Amniotic epithelial cell (primary cell): ENCODE data around the gene EFNA5.

Experiments
- DNase-seq: peaks from one replicate; pipeline ENCODE4 v3.0.0-alpha.2; 2010; ENCODE audit warnings: low read depth

Gene EFNA5

DNA sequence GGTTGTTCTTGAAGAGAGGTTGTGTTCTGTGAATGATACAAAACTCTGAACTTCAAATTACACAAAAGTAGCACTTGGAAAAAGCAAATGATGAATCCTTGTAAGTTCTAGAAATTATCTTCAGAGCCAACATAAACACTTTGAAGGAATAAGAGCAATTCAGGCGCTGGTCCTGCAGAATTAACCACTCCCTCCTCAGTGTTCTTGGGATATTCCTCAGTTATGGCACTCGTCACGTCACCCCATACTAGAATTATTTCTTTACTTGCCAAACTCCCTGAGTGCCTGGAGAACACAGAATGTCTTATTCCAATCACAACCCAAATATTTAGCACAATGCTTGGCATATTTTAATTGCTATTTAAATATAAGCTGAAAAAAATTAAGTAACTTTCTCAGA, 126.3 kb downstream of the EFNA5 start:
- DNase-seq = no peak

DNA sequence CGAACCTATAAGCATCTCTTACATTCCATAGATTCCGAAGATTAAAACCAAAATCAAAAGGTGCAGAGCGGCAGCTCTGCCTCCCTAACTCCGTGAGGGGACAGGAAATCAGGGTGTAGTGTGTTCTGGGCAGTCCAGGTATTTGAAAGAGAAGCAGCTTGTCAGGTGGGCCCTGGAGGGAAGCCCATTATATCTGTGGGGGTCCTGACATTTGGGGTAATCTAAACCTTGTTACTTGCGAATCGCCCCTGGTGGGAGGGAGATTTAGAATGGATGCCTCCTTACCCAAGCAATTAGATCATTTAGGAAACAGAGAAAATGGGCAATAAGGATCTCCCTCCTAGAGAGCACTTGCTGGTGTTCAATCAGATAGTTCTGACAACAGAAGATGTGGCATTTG, 126.9 kb downstream of the EFNA5 start:
- DNase-seq = no peak

- DNase-seq = peak; percentile 98
Measured at GRCh38 chr5:107542831-107543231, 127.9 kb downstream of the EFNA5 start.

- peak; percentile 99 for DNase-seq
Measured at GRCh38 chr5:107542428-107542827, 128.3 kb downstream of the EFNA5 start.

GRCh38 chr5:107541400-107541799, 129.3 kb downstream of the EFNA5 start:
- DNase-seq = no peak

DNA sequence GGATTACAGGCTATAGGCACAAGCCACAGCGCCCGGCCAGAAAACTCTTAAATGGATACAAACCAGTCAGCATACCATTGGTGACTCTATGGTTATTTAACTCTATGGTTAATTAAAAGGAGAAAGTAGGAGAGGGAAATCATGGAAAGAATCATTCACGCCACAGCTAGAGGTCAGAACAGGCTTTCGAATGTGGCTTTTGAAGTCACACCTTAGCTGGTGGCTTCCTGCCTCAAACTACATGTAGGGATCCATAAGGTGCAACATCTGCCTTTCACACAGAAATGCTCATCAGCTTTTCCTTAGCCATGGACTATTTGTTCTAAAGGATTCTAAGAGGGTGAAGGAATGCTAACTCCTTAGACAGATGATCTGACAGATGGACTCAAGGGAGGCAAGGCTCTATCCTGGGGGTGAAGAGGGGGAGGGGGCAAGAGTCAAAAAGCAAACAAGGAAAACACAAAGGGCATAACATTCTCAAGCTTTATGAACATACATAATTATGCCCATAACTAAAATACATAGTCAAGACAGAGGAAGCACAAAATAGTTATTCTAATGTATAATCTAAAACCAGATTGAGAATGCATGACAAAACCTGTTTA, 130.9 kb downstream of the EFNA5 start:
- DNase-seq = no peak

DNA sequence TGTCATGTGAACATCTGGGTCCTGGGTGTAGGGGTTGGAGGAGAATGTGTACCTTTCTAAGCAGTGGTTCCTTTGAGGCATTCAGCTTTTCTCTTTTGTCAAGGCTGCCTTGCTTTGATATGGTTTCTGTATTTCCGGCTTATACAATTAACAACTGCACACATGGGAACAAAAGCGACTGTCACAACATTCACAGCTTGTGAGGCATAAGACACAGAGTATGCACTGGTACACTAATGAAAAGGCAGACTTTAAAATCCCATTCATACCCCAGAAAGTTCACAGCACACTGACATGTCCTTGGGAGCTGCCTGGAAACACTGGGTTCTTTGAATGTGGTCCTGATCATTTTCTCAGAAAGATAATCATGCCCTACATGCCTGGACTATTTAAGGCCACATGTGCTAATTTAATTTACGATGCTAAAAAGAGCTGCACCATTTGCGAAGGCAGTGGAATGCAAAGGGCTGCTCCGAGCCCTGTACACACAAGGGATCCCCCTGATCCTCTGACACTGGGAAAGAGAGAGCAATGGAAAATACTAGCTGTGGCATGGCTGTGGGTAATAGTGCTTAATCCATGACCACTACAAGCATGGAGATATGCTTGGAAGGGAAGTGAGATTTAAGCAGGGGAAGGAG, 131.8 kb downstream of the EFNA5 start:
- no peak for DNase-seq

GRCh38 chr5:107538331-107538730, 132.4 kb downstream of the EFNA5 start:
- peak; percentile 88 for DNase-seq

GRCh38 chr5:107535849-107536248, 134.9 kb downstream of the EFNA5 start:
- no peak for DNase-seq

- DNase-seq = no peak
Measured at GRCh38 chr5:107533910-107534876, 136.5 kb downstream of the EFNA5 start.

GRCh38 chr5:107532916-107533315, 137.8 kb downstream of the EFNA5 start:
- DNase-seq = no peak

- peak; percentile 97 for DNase-seq
Measured at GRCh38 chr5:107532169-107532878, 138.4 kb downstream of the EFNA5 start.

GRCh38 chr5:107531308-107531707, 139.4 kb downstream of the EFNA5 start:
- no peak for DNase-seq

GRCh38 chr5:107529618-107530017, 141.1 kb downstream of the EFNA5 start:
- no peak for DNase-seq

- no peak for DNase-seq
Measured at GRCh38 chr5:107526270-107526937, 144.3 kb downstream of the EFNA5 start.

DNA sequence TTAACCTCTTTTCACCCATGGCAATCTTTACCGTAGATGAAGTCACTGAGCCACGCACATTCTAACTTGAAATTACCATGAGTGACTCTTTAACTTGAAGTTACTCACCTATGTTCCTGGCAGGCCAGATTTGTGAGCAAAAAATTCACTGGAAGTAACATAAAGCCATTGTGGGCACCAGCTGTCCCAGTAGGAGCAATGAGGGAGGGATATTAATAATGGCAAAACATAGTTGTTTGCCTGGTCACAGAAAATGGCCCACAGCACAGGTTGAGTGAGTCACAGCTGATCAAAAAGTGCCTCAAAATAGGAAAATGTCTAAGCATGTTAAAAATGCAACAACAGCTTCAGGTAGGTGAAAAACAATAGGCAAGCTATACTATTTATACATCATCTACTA, 146.6 kb downstream of the EFNA5 start:
- DNase-seq = no peak

- DNase-seq = peak; percentile 76
Measured at GRCh38 chr5:107523029-107523680, 147.6 kb downstream of the EFNA5 start.

DNA sequence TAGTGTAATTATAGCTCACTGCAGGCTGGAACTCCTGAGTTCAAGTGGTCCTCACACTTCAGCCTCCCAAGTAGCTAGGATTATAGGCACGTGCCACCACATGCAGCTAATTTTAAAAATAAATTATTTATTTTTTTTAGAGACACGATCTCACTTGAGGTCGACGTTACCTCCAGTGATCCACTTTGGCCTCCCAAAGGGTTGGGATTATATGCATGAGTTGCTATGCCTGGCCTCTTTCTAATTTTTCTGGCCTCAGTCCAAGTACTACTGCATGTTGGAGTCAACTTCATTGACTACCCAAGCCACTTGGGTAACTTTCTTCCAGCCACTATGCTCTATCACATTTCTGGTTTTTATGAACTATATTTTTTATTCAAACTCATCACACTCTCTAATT, 148.3 kb downstream of the EFNA5 start:
- DNase-seq = no peak

- DNase-seq = peak; percentile 39
Measured at GRCh38 chr5:107519900-107520354, 150.8 kb downstream of the EFNA5 start.

GRCh38 chr5:107518616-107519015, 152.1 kb downstream of the EFNA5 start:
- no peak for DNase-seq

DNA sequence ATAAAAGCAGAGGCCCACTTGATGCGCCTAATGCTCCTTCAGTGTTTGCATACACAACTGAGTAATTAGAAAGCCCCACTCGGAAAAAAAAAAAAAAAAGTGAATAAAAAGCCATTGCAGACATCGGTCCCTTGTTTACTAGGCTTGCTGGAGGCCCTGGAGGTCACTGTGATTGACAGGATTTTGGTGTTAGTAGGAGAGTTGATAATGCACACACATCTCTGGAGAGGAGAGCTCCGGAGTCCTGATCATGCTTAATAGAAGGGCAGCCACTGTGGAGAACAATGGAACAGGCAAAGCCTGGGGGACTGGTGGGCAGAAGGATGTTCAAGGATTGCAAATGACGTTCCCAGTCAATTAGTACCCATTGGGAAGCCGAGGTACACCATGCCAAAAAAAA, 152.5 kb downstream of the EFNA5 start:
- no peak for DNase-seq
